ENCODE measurements around the gene LGR4. TPM values are rescaled to one million over a fixed set of nuclear protein-coding genes. Genes with fewer than 3 reads are reported as not detected.

LGR4 gene
- total RNA-seq, 1 donor from 2014 or later = 39.6 TPM

DNA sequence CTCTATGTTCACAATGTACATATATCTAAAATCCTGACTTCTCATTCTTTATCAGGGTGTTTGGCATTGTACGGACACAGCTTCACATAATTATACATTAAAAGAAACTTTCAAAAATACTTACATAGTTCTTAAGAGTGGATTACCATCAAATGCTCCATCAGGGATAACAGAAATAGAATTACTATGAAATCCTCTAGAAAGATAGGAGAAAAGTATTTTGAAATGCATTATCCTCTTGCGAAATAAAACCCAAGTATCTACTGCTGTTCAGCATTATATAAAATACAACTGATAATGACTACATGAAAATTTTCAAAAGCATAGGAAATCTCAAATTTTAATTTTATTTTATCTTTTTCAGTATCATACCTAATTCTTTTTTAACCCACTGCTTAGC lies 91.8 kb downstream of the LGR4 start:
- Mint-ChIP-seq H3K9me3 (no peaks in the 10 kb centered on the region), H3K4me3 (no peak overlapping the region), H3K36me3 (peaks cover 30% of the 10 kb centered on the region), H3K4me1 (ENCODE audit: unreplicated experiment) (peaks cover 5% of the 10 kb centered on the region), H3K27ac (no peak overlapping the region), H3K27me3 (no peaks in the 10 kb centered on the region)
- no peak for DNase-seq (ENCODE audit: extremely low spot score, unreplicated experiment)
- TF ChIP-seq, protein P1, sequence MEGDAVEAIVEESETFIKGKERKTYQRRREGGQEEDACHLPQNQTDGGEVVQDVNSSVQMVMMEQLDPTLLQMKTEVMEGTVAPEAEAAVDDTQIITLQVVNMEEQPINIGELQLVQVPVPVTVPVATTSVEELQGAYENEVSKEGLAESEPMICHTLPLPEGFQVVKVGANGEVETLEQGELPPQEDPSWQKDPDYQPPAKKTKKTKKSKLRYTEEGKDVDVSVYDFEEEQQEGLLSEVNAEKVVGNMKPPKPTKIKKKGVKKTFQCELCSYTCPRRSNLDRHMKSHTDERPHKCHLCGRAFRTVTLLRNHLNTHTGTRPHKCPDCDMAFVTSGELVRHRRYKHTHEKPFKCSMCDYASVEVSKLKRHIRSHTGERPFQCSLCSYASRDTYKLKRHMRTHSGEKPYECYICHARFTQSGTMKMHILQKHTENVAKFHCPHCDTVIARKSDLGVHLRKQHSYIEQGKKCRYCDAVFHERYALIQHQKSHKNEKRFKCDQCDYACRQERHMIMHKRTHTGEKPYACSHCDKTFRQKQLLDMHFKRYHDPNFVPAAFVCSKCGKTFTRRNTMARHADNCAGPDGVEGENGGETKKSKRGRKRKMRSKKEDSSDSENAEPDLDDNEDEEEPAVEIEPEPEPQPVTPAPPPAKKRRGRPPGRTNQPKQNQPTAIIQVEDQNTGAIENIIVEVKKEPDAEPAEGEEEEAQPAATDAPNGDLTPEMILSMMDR (conservative IDR thresholded peaks at IDR 0.05) = no peak

DNA sequence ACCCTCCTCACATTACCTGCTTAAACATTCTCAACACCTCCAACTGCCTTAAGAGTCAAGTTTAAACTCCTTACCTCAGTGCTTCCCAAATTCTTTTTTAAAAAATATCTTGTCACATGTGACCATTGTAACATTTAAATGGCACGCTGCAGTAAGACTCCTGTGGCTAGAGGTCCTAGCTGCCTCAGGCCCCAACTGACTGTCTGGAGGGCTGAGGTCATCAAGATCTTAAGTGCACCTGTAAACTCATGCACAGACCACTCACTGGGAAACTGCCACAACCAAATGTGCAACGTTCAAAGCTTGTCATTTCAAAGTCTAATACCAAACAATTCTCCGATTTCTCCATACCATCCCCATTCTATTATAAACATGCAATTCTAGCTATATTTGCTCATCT lies 93.1 kb downstream of the LGR4 start:
- no peaks in the 10 kb centered on the region for H3K27me3 Mint-ChIP-seq
- H3K27ac Mint-ChIP-seq = no peak overlapping the region
- peaks cover 5% of the 10 kb centered on the region for H3K4me1 Mint-ChIP-seq (ENCODE audit: unreplicated experiment)
- H3K9me3 Mint-ChIP-seq = no peaks in the 10 kb centered on the region
- DNase-seq (ENCODE audit: extremely low spot score, unreplicated experiment) = no peak
- no peak overlapping the region for H3K4me3 Mint-ChIP-seq
- peaks cover 25% of the 10 kb centered on the region for H3K36me3 Mint-ChIP-seq
- TF ChIP-seq, protein P1 (conservative IDR thresholded peaks at IDR 0.05) = no peak

DNA sequence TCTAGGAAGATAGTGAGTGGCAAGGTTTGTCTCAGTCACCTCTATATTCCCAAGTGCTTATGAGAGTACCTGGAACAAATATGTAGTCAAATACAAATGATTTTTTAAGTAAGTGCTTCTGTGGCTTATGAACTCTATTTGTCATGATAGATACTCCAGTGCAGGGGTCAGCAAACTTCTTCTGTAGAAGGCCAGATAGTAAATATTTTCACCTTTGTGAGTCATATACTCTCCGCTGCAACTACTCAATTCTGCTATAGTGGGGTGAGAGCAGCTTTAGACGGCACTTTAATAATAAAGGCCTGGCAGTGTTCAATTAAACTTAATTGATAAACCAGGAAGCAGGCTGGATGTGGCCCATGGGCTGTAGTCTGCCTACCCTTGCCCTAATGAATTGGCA lies 97.2 kb downstream of the LGR4 start:
- no peaks in the 10 kb centered on the region for H3K27me3 Mint-ChIP-seq
- peaks cover 13% of the 10 kb centered on the region for H3K4me1 Mint-ChIP-seq (ENCODE audit: unreplicated experiment)
- TF ChIP-seq, protein P1 (conservative IDR thresholded peaks at IDR 0.05) = no peak
- no peaks in the 10 kb centered on the region for H3K9me3 Mint-ChIP-seq
- H3K4me3 Mint-ChIP-seq = no peak overlapping the region
- no peak overlapping the region for H3K27ac Mint-ChIP-seq
- H3K36me3 Mint-ChIP-seq = peaks cover 24% of the 10 kb centered on the region
- no peak for DNase-seq (ENCODE audit: extremely low spot score, unreplicated experiment)

DNA sequence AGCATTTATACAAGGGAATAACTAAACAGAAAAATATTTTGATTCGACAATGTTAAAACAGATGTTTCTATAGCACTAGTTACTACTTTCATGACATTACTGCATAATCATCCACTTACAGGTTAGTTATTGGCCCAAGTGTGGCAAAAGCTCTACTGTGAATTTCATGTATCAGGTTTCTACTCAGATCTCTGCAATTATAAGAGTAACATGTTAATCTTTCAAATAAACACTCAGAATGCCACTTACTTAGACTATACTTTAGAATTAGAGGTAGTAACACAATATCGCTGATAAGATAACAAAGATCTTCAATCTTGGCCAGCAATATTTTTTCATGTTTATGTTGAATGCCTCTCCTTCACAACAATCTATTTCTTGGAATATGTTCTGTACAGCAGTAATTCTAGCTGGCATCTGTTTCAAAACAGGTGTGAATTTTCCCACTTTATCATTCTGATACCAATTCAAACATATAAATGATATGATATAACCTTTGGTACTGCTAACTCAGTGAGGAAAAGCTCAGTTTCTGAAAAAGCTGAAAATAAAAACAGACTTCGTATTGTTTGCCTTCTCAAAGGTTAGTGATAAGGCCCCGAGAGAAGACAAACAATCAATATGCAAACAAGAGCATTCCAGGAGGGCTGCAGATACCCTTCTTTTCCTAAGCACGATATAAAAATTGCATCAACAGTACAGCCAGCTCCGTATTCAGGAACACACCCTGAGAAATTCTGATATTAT lies 98.6 kb downstream of the LGR4 start:
- peaks cover 10% of the 10 kb centered on the region for H3K4me1 Mint-ChIP-seq (ENCODE audit: unreplicated experiment)
- H3K36me3 Mint-ChIP-seq = peaks cover 19% of the 10 kb centered on the region
- no peak for DNase-seq (ENCODE audit: extremely low spot score, unreplicated experiment)
- TF ChIP-seq, protein P1 (conservative IDR thresholded peaks at IDR 0.05) = no peak
- no peaks in the 10 kb centered on the region for H3K9me3 Mint-ChIP-seq
- no peaks in the 10 kb centered on the region for H3K27me3 Mint-ChIP-seq
- no peak overlapping the region for H3K4me3 Mint-ChIP-seq
- H3K27ac Mint-ChIP-seq = peak overlapping the region; percentile 46

DNA sequence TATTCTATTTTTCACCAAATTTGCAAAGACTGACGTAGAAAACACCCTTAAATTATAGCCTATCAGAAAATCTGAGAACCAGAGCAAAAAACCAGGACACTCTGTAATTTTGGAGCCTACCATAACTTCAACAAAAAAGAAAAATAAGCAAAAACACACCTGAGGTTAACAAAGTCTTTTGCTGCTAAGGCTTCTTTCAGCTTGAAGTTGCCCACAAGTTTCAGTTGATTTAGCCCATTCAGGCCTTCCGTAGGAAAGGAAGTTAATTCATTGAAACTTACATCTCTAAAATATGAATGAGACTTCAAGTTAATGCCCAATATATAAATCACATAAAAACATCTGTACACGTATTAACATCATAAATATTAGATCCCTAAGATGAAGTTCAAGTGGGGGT lies 99.2 kb downstream of the LGR4 start:
- peaks cover 10% of the 10 kb centered on the region for H3K4me1 Mint-ChIP-seq (ENCODE audit: unreplicated experiment)
- no peaks in the 10 kb centered on the region for H3K27me3 Mint-ChIP-seq
- H3K9me3 Mint-ChIP-seq = no peaks in the 10 kb centered on the region
- H3K36me3 Mint-ChIP-seq = peaks cover 17% of the 10 kb centered on the region
- H3K4me3 Mint-ChIP-seq = no peak overlapping the region
- DNase-seq (ENCODE audit: extremely low spot score, unreplicated experiment) = no peak
- no peak overlapping the region for H3K27ac Mint-ChIP-seq
- TF ChIP-seq, protein P1 (conservative IDR thresholded peaks at IDR 0.05) = no peak

All from type B pancreatic cell (in vitro differentiated cells).